ENCODE results near the gene JAK2.

GRCh38 chr9:5042661-5043178 lies 57.6 kb downstream of the JAK2 start:
- TF ChIP-seq CTCF (conservative IDR thresholded peaks at IDR 0.05; ENCODE audit: low read length) (no peak), EZH2phosphoT487 (IDR thresholded peaks at IDR 0.05; ENCODE audit: borderline replicate concordance, low read depth, low read length) (no peak)
